ENCODE results near the gene TANGO6.
"Not testable (repeated sequence)": the region's sequence is repeated elsewhere in the genome, so short reads cannot be mapped to it uniquely, and the experiment has no call there.

The TANGO6 gene

GRCh38 chr16:68973611-68974120 is 130.3 kb downstream of the TANGO6 start:
- DNase-seq: no peak

- no peak for DNase-seq
These were observed 135.1 kb downstream of the TANGO6 start for GRCh38 chr16:68978303-68978954.

- no peak for DNase-seq
These were observed 137.5 kb downstream of the TANGO6 start for GRCh38 chr16:68980695-68981315.

- DNase-seq: no peak
These were observed 138.6 kb downstream of the TANGO6 start for GRCh38 chr16:68981971-68982370.

GRCh38 chr16:68984467-68984866 is 141.1 kb downstream of the TANGO6 start:
- no peak for DNase-seq

- DNase-seq: no peak
These were observed 141.9 kb downstream of the TANGO6 start for GRCh38 chr16:68985268-68985667.

- no peak for DNase-seq
These were observed 142.5 kb downstream of the TANGO6 start for GRCh38 chr16:68985855-68986254.

GRCh38 chr16:68987734-68988457 is 144.6 kb downstream of the TANGO6 start:
- no peak for DNase-seq

GRCh38 chr16:68990172-68990845 is 147.0 kb downstream of the TANGO6 start:
- DNase-seq: not testable (repeated sequence)

- DNase-seq: no peak
These were observed 147.7 kb downstream of the TANGO6 start for GRCh38 chr16:68991075-68991474.

GRCh38 chr16:68992521-68992920 is 149.2 kb downstream of the TANGO6 start:
- DNase-seq: no peak

GRCh38 chr16:68993456-68993855 is 150.1 kb downstream of the TANGO6 start:
- no peak for DNase-seq

- no peak for DNase-seq
These were observed 150.6 kb downstream of the TANGO6 start for GRCh38 chr16:68993885-68994284.

GRCh38 chr16:68994324-68994723 is 151.0 kb downstream of the TANGO6 start:
- no peak for DNase-seq

- no peak for DNase-seq
These were observed 151.7 kb downstream of the TANGO6 start for GRCh38 chr16:68995011-68995504.

GRCh38 chr16:68997564-68997963 is 154.2 kb downstream of the TANGO6 start:
- DNase-seq: no peak

- no peak for DNase-seq
These were observed 155.8 kb downstream of the TANGO6 start for GRCh38 chr16:68999114-68999513.

GRCh38 chr16:69003500-69003899 is 160.2 kb downstream of the TANGO6 start:
- no peak for DNase-seq

- no peak for DNase-seq
These were observed 162.5 kb downstream of the TANGO6 start for GRCh38 chr16:69005641-69006355.

- DNase-seq: no peak
These were observed 169.6 kb downstream of the TANGO6 start for GRCh38 chr16:69012906-69013305.

- no peak for DNase-seq
These were observed 170.7 kb downstream of the TANGO6 start for GRCh38 chr16:69013991-69014390.

- no peak for DNase-seq
These were observed 171.5 kb downstream of the TANGO6 start for GRCh38 chr16:69014811-69015210.
